BJ (cell line): ENCODE measurements around the gene MEIOB. TPM values are rescaled to one million over a fixed set of nuclear protein-coding genes. Genes with fewer than 3 reads are reported as not detected.

Source experiments
- CTCF ChIA-PET: fragments of 350-600 bp; formaldehyde crosslinking; extraction: SDS; loops from one replicate; lab custom pipeline; 2021; ENCODE audit warnings: antibody characterized with exemption, inconsistent platforms; lab: Yijun Ruan, JAX
- POLR2A ChIA-PET: fragments of 300-600 bp; sonication (Branson Sonifier 250); formaldehyde crosslinking; extraction: SDS; loops from one replicate; lab custom pipeline; 2021; ENCODE audit warnings: antibody characterized with exemption; lab: Charles Lee
- DNase-seq: peaks from one replicate; pipeline ENCODE4 v3.0.0-alpha.2; 2011; ENCODE audit warnings: low read depth
- H3K27me3 ChIP-seq: 2 replicates; pipeline ENCODE4 v1.6.0; 2011; ENCODE audit warnings: low read length; ENCODE audit not compliant: control insufficient read depth, insufficient read depth
- H3K36me3 ChIP-seq: 2 replicates; pipeline ENCODE4 v1.5.1; 2011; ENCODE audit warnings: low read length; ENCODE audit not compliant: control insufficient read depth, insufficient read depth
- H3K4me3 ChIP-seq: 2 replicates; pipeline ENCODE4 v1.5.1; 2011; ENCODE audit warnings: low read depth, mild to moderate bottlenecking, control low read depth, low read length
- CTCF ChIP-seq: IDR thresholded peaks from 2 replicates; pipeline ENCODE4 v1.5.1; 2011; ENCODE audit warnings: low read depth, mild to moderate bottlenecking, control low read depth, inconsistent platforms, low read length, moderate library complexity; ENCODE audit not compliant: insufficient read depth
- polyA plus RNA-seq: library from polyadenylated mRNA; depleted of rRNA; stranded (reverse); fragments of >200 nt; gene quantifications from 2 replicates; pipeline ENCODE4 v1.2.3, GENCODE V29; 2011; rRNA removed

Gene MEIOB
- polyA plus RNA-seq, 1 experiment, result 0.28 TPM

- ChIA-PET POLR2A (no interaction called here), CTCF (no interaction called here)
- TF ChIP-seq CTCF, result no peak
- no peak for DNase-seq
- no peaks in the 10 kb centered on the region for H3K27me3 ChIP-seq
- H3K36me3 ChIP-seq, result peaks cover 18% of the 10 kb centered on the region
- H3K4me3 ChIP-seq, result no peak overlapping the region
These were observed 86.8 kb downstream of the MEIOB start for GRCh38 chr16:1784977-1785845.

Other genes starting within 250 kb of the MEIOB start
- gene JPT2, start 193.9 kb downstream of the MEIOB start, polyA plus RNA-seq, result 46.2 and 47.6 TPM in 2 replicates
- gene MAPK8IP3, start 166.0 kb downstream of the MEIOB start, polyA plus RNA-seq, result 12.3 and 22.5 TPM in 2 replicates
- 20.3 and 34.3 TPM in 2 replicates for gene NME3, start 100.6 kb downstream of the MEIOB start, polyA plus RNA-seq
- gene EME2, start 99.4 kb downstream of the MEIOB start, polyA plus RNA-seq, result 2.9 and 4.0 TPM in 2 replicates
- 64.2 and 69.6 TPM in 2 replicates for gene MRPS34, start 99.0 kb downstream of the MEIOB start, polyA plus RNA-seq
- 15.0 and 36.5 TPM in 2 replicates for gene SPSB3, start 89.6 kb downstream of the MEIOB start, polyA plus RNA-seq
- 27.9 and 38.0 TPM in 2 replicates for gene NUBP2, start 89.2 kb downstream of the MEIOB start, polyA plus RNA-seq
- not detected in 2 replicates for gene IGFALS, start 78.5 kb downstream of the MEIOB start, polyA plus RNA-seq
- gene HAGH, start 45.3 kb downstream of the MEIOB start, polyA plus RNA-seq, result 32.2 and 51.6 TPM in 2 replicates
- gene FAHD1, start 45.0 kb downstream of the MEIOB start, polyA plus RNA-seq, result 52.5 and 53.1 TPM in 2 replicates
- not detected in 2 replicates for gene HS3ST6, start 46.3 kb upstream of the MEIOB start, polyA plus RNA-seq
- 44.4 and 61.9 TPM in 2 replicates for gene MSRB1, start 71.0 kb upstream of the MEIOB start, polyA plus RNA-seq
- gene RPL3L, start 82.5 kb upstream of the MEIOB start, polyA plus RNA-seq, result not detected in 2 replicates
- gene NDUFB10, start 87.4 kb upstream of the MEIOB start, polyA plus RNA-seq, result 155 and 183 TPM in 2 replicates
- gene RPS2, start 92.7 kb upstream of the MEIOB start, polyA plus RNA-seq, result 3,098 and 4,041 TPM in 2 replicates
- not detected in 2 replicates for gene RNF151, start 94.7 kb upstream of the MEIOB start, polyA plus RNA-seq
- gene TBL3, start 99.9 kb upstream of the MEIOB start, polyA plus RNA-seq, result 16.5 and 33.1 TPM in 2 replicates
- gene NOXO1, start 109.3 kb upstream of the MEIOB start, polyA plus RNA-seq, result 0.17 TPM in 1 of 2 replicates, not detected in the other
- 14.6 and 19.8 TPM in 2 replicates for gene GFER, start 112.0 kb upstream of the MEIOB start, polyA plus RNA-seq
- 2.5 and 3.3 TPM in 2 replicates for gene SYNGR3, start 117.8 kb upstream of the MEIOB start, polyA plus RNA-seq
- gene ZNF598, start 137.7 kb upstream of the MEIOB start, polyA plus RNA-seq, result 14.4 and 23.0 TPM in 2 replicates
- gene NPW, start 147.6 kb upstream of the MEIOB start, polyA plus RNA-seq, result 0.26 and 0.33 TPM in 2 replicates
- gene NHERF2, start 154.7 kb upstream of the MEIOB start, polyA plus RNA-seq, result 62.1 and 107 TPM in 2 replicates
- gene NTHL1, start 175.7 kb upstream of the MEIOB start, polyA plus RNA-seq, result 14.6 and 21.0 TPM in 2 replicates
- 30.5 and 66.3 TPM in 2 replicates for gene TSC2, start 175.8 kb upstream of the MEIOB start, polyA plus RNA-seq